Heart right ventricle (tissue), 16 donors: Measurements from ENCODE around the gene SMAD3. TPM values are rescaled to one million over a fixed set of nuclear protein-coding genes. Genes with fewer than 3 reads are reported as not detected.

ENCODE experiments used
- ATAC-seq, 8 donors: fragments of 200-7000 bp; cut with Tn5 transposase; one replicate each; pipeline ENCODE4 v1.9.1; 2020; ENCODE audit warnings: mild to moderate bottlenecking in 8 of 8, moderate library complexity in 8 of 8, moderate number of reproducible peaks in 1 of 8
- DNase-seq, 2 donors: peaks; one replicate each; pipeline ENCODE4 v3.0.0-alpha.2; 2020
- H3K27ac ChIP-seq, 10 donors: fragments of 200-600 bp; sonication (generic) in 2 of 10; one replicate each; pipeline versions ENCODE4 v1.5.0 to v1.8.0; 2020 to 2022; ENCODE audit warnings: mild to moderate bottlenecking in 3 of 10
- H3K27me3 ChIP-seq, 7 donors: fragments of 200-600 bp; one replicate each; pipeline ENCODE4 v1.8.0; 2021 to 2022; ENCODE audit warnings: mild to moderate bottlenecking in 2 of 7
- H3K36me3 ChIP-seq, 9 donors: fragments of 200-600 bp; sonication (generic) in 1 of 9; one replicate each; pipeline versions ENCODE4 v1.5.0 to v1.8.0; 2020 to 2022; ENCODE audit warnings: mild to moderate bottlenecking in 2 of 9
- H3K4me1 ChIP-seq, 9 donors: fragments of 200-600 bp; sonication (generic) in 1 of 9; one replicate each; pipeline versions ENCODE4 v1.5.0 to v1.8.0; 2020 to 2022; ENCODE audit warnings: mild to moderate bottlenecking in 4 of 9
- H3K4me3 ChIP-seq, 10 donors: fragments of 200-600 bp; sonication (generic) in 2 of 10; one replicate each; pipeline versions ENCODE4 v1.5.0 to v1.8.0; 2020 to 2022; ENCODE audit warnings: mild to moderate bottlenecking in 7 of 10, moderate library complexity in 2 of 10
- H3K9me3 ChIP-seq, 11 donors: fragments of 200-600 bp in 10 of 11; sonication (generic) in 2 of 11; one replicate each; pipeline versions ENCODE4 v1.5.0 to v1.8.0; 2013 to 2022; ENCODE audit warnings: mild to moderate bottlenecking in 2 of 11, control low read depth in 1 of 11, moderate library complexity in 1 of 11
- WGBS, 2 donors: extraction: QIAGEN DNeasy Blood & Tissue Kit; methylation state at CpG; one replicate each; pipeline ENCODE4 v1.1.7; 2013; ENCODE audit warnings: inconsistent platforms in 1 of 2; 5-methylcytosine and 5-hydroxymethylcytosine counted together
- intact Hi-C, 10 donors: fragments of 100-400 bp; cut with DNase I; formaldehyde crosslinking; loops; one replicate each; pipeline versions ENCODE4 v1.11.1 to v1.14.2; 2022
- polyA plus RNA-seq, 2 donors: library from polyadenylated mRNA; stranded (reverse); fragments of 200-250 nt; gene quantifications; one replicate each; pipeline ENCODE4 v1.2.3, GENCODE V29; 2013
- total RNA-seq, 10 donors: library from RNA; stranded (reverse); fragmentation: NEBNext Ultra II Directional in 3 of 10; extraction: Animal tissue kit (Norgen Biotek cat#: 25700) in 3 of 10; gene quantifications; one replicate each; pipeline versions ENCODE4 v1.2.1 to v1.2.4, GENCODE V29; 2021 to 2023
- TF ChIP-seq, protein P1 (sequence below), 9 donors: fragments of 200-600 bp; sonication (generic) in 2 of 9; IDR thresholded peaks; one replicate each; pipeline versions ENCODE4 v1.5.0 to v1.8.0; 2021 to 2022; ENCODE audit warnings: antibody characterized with exemption in 9 of 9, mild to moderate bottlenecking in 5 of 9, moderate library complexity in 1 of 9
- donor health status: Arrhythmogenic right ventricular cardiomyopathy.
- donor health status: ischemic (EF 13 %, LVEDD 7.1; RV severe dilation, severe dysfunction).
- donor health status: healthy with polysubstance abuse.
- donor health status: DM: no; HTN: yes; CAD: no.
- donor health status: DM: no; HTN: no; CAD: no.
- donor health status: ischemic (EF 25% LVEDD 6.9; RV normal size, moderate dysfunction).
- donor health status: ischemic (EF 25% LVEDD 5.7; RV mildly dilated, moderate dysfunction).
- donor health status: healthy.
- donor health status: DM: yes; HTN: yes; CAD: no.
- donor health status: Ischemic cardiomyopathy.
- donor health status: ischemic (EF 35%, LVEDD 5.7; RV mildly dilated, moderate dysfunction).
- donor health status: nonischemic (EF 11% LVEDD 7.7; RV severe dilation, severe dysfunction).
- donor health status: DM: yes; HTN: yes; CAD: no.
- donor health status: PGD.
- donor health status: ischemic (EF 29% LVEDD 5.4; RV normal size, mild dysfunction).
- donor health status: nonischemic (EF 23%, LVEDD 6.1; RV moderate dilation, normal function).

The SMAD3 gene
- total and polyA plus RNA-seq, 12 donors = 6.2 to 44.8 (median 15.5) TPM

- Histone ChIP-seq H3K4me3 (no peak overlapping the region), H3K9me3 (no peaks in the 10 kb centered on the region), H3K27ac (no peak overlapping the region), H3K4me1 (peaks cover 0 to 55% (median 34%) of the 10 kb centered on the region in 9 donors), H3K36me3 (peaks cover 0 to 79% (median 7%) of the 10 kb centered on the region in 9 donors), H3K27me3 (no peaks in the 10 kb centered on the region)
- DNase-seq (no peak), ATAC-seq (no peak)
- TF ChIP-seq, protein P1, sequence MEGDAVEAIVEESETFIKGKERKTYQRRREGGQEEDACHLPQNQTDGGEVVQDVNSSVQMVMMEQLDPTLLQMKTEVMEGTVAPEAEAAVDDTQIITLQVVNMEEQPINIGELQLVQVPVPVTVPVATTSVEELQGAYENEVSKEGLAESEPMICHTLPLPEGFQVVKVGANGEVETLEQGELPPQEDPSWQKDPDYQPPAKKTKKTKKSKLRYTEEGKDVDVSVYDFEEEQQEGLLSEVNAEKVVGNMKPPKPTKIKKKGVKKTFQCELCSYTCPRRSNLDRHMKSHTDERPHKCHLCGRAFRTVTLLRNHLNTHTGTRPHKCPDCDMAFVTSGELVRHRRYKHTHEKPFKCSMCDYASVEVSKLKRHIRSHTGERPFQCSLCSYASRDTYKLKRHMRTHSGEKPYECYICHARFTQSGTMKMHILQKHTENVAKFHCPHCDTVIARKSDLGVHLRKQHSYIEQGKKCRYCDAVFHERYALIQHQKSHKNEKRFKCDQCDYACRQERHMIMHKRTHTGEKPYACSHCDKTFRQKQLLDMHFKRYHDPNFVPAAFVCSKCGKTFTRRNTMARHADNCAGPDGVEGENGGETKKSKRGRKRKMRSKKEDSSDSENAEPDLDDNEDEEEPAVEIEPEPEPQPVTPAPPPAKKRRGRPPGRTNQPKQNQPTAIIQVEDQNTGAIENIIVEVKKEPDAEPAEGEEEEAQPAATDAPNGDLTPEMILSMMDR (IDR thresholded peaks at IDR 0.05) = no peak
- WGBS, 2 donors = 86 to 91% methylated on average over 11 of the region's 11 CpGs
- intact Hi-C loops = loop anchor here in 3 of 10 donors (10.0 kb wide), 2 partner anchors 75 to 235 kb away; no protein-coding TSS in a partner anchor
Observed at GRCh38 chr15:67180035-67180434, 114.6 kb downstream of the SMAD3 start.

GRCh38 chr15:67180514-67181191 is 115.3 kb downstream of the SMAD3 start:
- H3K36me3 ChIP-seq = peaks cover 0 to 84% (median 7%) of the 10 kb centered on the region in 9 donors
- intact Hi-C loops = loop anchor here in 3 of 10 donors (10.0 kb wide), 2 partner anchors 76 to 236 kb away; no protein-coding TSS in a partner anchor
- no peak for ATAC-seq
- DNase-seq = no peak
- no peaks in the 10 kb centered on the region for H3K9me3 ChIP-seq
- 96 to 98% methylated on average over 10 of the region's 10 CpGs for WGBS, 2 donors
- H3K27ac ChIP-seq = no peak overlapping the region
- peaks cover 4 to 55% (median 37%) of the 10 kb centered on the region in 9 donors for H3K4me1 ChIP-seq
- no peaks in the 10 kb centered on the region for H3K27me3 ChIP-seq
- TF ChIP-seq, protein P1 (IDR thresholded peaks at IDR 0.05) = no peak
- H3K4me3 ChIP-seq = no peak overlapping the region

DNA sequence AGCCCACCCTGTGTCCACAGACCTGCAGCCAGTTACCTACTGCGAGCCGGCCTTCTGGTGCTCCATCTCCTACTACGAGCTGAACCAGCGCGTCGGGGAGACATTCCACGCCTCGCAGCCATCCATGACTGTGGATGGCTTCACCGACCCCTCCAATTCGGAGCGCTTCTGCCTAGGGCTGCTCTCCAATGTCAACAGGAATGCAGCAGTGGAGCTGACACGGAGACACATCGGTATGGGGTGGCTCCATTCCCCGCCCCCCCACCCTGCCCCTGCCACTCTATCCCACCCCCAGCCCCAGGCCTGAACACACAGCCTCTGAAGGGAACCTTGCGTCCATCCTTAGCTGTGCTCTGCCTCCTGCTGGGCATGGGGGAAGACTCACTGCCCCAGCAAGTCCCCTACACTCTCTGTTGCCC is 115.8 kb downstream of the SMAD3 start:
- Histone ChIP-seq H3K27ac (no peak overlapping the region), H3K9me3 (no peaks in the 10 kb centered on the region), H3K36me3 (peaks cover 0 to 85% (median 7%) of the 10 kb centered on the region in 9 donors), H3K4me1 (peaks cover 9 to 55% (median 37%) of the 10 kb centered on the region in 9 donors), H3K27me3 (no peaks in the 10 kb centered on the region), H3K4me3 (no peak overlapping the region)
- TF ChIP-seq, protein P1 (IDR thresholded peaks at IDR 0.05) = peak in 3 of 9 donors; percentile 10 to 15 (median 12)
- no peak for ATAC-seq
- DNase-seq = no peak
- intact Hi-C loops = loop anchor here in 3 of 10 donors (10.0 kb wide), 2 partner anchors 76 to 236 kb away; no protein-coding TSS in a partner anchor
- WGBS, 2 donors = 96% methylated on average over 15 of the region's 15 CpGs

DNA sequence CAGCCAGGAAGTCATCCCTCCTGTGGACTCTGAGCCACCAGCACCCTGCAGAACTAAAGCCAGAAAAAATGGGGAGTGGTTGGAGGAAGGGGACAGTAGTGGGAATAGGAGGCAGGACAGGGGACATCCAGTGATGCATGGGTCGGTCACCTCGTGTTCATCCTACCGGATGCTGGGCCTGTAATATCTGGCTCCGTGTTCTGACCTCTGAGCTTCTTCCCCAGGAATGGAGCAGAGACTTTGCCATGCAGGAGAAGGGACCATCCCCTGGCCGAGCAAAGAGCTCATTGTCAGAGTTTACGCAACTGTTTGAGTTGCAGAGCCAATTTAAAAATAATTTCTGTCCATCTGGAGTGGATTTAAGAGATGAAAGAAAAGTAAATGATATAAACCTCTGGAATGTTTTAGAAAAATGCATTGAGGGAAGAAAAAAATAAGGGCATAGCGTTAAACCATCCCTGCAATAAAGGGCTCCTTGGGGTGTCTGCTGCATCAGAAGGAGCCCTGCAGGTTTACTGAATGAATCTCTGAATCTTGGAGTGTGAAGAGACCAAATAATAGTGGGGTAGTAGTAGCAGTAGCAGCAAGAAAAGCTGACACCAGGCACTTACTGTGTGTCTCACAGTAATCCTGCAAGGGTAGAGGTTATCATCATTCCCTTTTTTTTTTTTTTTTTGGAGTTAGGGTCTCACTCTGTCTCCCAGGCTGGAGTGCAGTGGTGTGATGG is 118.2 kb downstream of the SMAD3 start:
- TF ChIP-seq, protein P1 (IDR thresholded peaks at IDR 0.05) = no peak
- no peak for ATAC-seq
- peaks cover 0 to 89% (median 7%) of the 10 kb centered on the region in 9 donors for H3K36me3 ChIP-seq
- DNase-seq = no peak
- peak overlapping the region in 2 of 10 donors; percentile 21 to 39 for H3K27ac ChIP-seq
- H3K4me1 ChIP-seq = peaks cover 25 to 60% (median 43%) of the 10 kb centered on the region in 9 donors
- no peak overlapping the region for H3K4me3 ChIP-seq
- intact Hi-C loops = loop anchor here in 3 of 10 donors (10.0 kb wide), 2 partner anchors 79 to 239 kb away; no protein-coding TSS in a partner anchor
- 76 to 82% methylated on average over 7 of the region's 7 CpGs for WGBS, 2 donors
- H3K9me3 ChIP-seq = no peaks in the 10 kb centered on the region
- H3K27me3 ChIP-seq = no peaks in the 10 kb centered on the region
